Neural crest cell (in vitro differentiated cells): ENCODE data around the gene FBRSL1. TPM values are rescaled to one million over a fixed set of nuclear protein-coding genes. Genes with fewer than 3 reads are reported as not detected.
A peak's percentile ranks its signal among the peaks of the same experiment; 100 is the strongest.

Source experiments
- DNase-seq: peaks from one replicate; pipeline ENCODE4 v3.0.0; 2021; ENCODE audit warnings: low read depth, mixed read lengths, low spot score
- H3K27ac Mint-ChIP-seq: one replicate; pipeline ENCODE4 v1.8.0; 2021; ENCODE audit warnings: mild to moderate bottlenecking, mixed read lengths; ENCODE audit not compliant: unreplicated experiment
- H3K27me3 Mint-ChIP-seq: 2 replicates; pipeline ENCODE4 v1.8.0; 2021; ENCODE audit warnings: low read depth, mild to moderate bottlenecking, mixed read lengths
- H3K36me3 Mint-ChIP-seq: 2 replicates; pipeline ENCODE4 v1.8.0; 2021; ENCODE audit warnings: low read depth, mild to moderate bottlenecking, mixed read lengths
- H3K4me1 Mint-ChIP-seq: 2 replicates; pipeline ENCODE4 v1.8.0; 2021; ENCODE audit warnings: mixed read lengths
- H3K4me3 Mint-ChIP-seq: one replicate; pipeline ENCODE4 v1.8.0; 2021; ENCODE audit warnings: mild to moderate bottlenecking, mixed read lengths
- H3K9me3 Mint-ChIP-seq: 2 replicates; pipeline ENCODE4 v1.8.0; 2021; ENCODE audit warnings: mixed read lengths
- total RNA-seq: library from RNA; stranded (reverse); gene quantifications from 2 replicates; pipeline ENCODE4 v1.2.1, GENCODE V29; 2021
- TF ChIP-seq, protein P1 (sequence below): fragments of 200-600 bp; sonication (generic); conservative IDR thresholded peaks from 2 replicates; pipeline ENCODE4 v1.5.0; 2021; ENCODE audit warnings: antibody characterized with exemption, mild to moderate bottlenecking

The FBRSL1 gene
- total RNA-seq, 1 donor from 2014 or later = 118 TPM

DNA sequence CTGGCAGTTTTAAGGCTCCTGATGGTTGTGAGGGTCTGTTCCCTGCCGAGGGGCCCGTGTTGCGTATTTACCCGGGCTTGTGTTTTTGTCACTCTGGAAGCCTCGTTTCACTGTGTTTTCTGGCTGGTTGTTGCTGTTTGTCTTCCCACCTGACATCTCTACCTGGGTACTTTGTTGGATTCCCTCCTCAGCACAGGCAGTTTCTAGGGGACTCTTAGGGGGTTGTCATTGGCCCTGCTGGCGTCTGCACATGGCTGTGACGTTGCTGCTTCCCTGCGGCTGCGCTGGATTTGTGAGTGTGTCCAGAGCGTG is 6.4 kb downstream of the FBRSL1 start:
- Mint-ChIP-seq H3K4me1 (peaks cover 19% of the 10 kb centered on the region), H3K36me3 (no peaks in the 10 kb centered on the region), H3K4me3 (peak overlapping the region; percentile 75), H3K27ac (peak overlapping the region; percentile 75), H3K9me3 (no peaks in the 10 kb centered on the region), H3K27me3 (no peaks in the 10 kb centered on the region)
- TF ChIP-seq, protein P1, sequence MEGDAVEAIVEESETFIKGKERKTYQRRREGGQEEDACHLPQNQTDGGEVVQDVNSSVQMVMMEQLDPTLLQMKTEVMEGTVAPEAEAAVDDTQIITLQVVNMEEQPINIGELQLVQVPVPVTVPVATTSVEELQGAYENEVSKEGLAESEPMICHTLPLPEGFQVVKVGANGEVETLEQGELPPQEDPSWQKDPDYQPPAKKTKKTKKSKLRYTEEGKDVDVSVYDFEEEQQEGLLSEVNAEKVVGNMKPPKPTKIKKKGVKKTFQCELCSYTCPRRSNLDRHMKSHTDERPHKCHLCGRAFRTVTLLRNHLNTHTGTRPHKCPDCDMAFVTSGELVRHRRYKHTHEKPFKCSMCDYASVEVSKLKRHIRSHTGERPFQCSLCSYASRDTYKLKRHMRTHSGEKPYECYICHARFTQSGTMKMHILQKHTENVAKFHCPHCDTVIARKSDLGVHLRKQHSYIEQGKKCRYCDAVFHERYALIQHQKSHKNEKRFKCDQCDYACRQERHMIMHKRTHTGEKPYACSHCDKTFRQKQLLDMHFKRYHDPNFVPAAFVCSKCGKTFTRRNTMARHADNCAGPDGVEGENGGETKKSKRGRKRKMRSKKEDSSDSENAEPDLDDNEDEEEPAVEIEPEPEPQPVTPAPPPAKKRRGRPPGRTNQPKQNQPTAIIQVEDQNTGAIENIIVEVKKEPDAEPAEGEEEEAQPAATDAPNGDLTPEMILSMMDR = no peak
- DNase-seq = no peak

DNA sequence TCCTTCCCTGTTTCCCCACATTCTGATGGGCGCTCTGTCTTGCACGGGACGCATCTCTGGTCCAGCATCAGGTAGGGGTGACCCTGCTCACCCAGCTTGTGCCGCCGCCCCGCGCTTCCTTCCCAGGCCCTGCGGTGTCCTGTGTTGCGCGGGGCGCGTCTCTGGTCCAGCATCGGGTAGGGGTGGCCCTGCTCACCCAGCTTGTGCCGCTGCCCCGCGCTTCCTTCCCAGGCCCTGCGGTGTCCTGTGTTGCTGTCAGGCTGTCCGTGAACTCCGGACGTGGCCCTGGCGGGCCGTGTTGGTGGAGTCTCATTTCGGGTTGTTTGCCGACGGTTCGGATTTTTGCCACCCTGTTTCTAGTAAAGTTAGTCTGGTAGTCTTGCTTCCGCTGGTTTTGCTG is 6.8 kb downstream of the FBRSL1 start:
- no peaks in the 10 kb centered on the region for H3K36me3 Mint-ChIP-seq
- H3K27me3 Mint-ChIP-seq = no peaks in the 10 kb centered on the region
- TF ChIP-seq, protein P1 = no peak
- H3K4me1 Mint-ChIP-seq = peaks cover 18% of the 10 kb centered on the region
- no peak for DNase-seq
- peak overlapping the region; percentile 54 for H3K27ac Mint-ChIP-seq
- H3K9me3 Mint-ChIP-seq = no peaks in the 10 kb centered on the region
- H3K4me3 Mint-ChIP-seq = peak overlapping the region; percentile 70

DNA sequence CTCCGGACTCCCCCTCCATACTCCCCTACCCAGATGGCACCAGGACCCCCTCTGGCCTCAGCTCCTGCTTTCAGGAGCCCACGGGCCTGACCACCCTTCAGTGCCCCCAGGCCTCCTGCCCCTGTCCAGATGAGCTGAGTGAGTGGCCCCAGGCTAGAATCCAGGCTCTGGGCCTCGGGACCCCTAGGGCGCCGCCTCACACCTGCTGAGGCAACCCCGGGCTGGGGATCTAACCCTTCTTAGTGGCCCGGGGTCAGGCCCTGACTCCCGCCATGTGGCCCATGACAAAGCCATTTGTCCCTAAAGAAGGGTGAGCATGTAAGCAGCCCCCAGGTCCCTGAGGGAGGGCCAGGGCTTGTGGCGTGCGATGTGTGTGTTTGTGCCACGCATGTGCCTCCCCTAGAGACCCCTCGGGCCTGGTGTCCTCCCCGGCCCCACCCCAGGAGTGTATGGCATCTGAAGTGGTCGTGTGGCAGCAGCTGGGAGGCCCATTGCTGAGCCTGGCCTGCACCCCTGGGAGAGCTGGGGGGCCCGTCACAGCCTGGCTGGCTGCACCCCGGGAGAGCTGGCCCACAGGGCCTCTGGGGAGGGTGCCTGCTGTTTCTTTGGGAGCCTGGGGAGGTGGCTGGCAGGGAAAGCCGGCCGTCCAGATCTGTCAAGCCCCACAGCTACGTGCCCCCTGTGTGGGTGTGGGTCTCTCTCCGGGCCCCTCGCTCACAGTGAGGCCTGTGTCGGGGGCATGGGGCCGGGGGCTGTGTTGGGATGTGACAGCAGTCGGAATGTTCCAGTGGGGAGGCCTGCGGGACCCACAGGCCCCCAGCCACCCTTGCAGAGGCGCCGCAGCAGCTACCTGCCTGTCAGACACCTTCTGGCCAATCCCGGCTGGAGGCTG is 7.8 kb downstream of the FBRSL1 start:
- H3K36me3 Mint-ChIP-seq = no peaks in the 10 kb centered on the region
- TF ChIP-seq, protein P1 = no peak
- no peak for DNase-seq
- no peak overlapping the region for H3K4me3 Mint-ChIP-seq
- no peaks in the 10 kb centered on the region for H3K9me3 Mint-ChIP-seq
- H3K27me3 Mint-ChIP-seq = no peaks in the 10 kb centered on the region
- H3K4me1 Mint-ChIP-seq = peaks cover 14% of the 10 kb centered on the region
- H3K27ac Mint-ChIP-seq = no peak overlapping the region

DNA sequence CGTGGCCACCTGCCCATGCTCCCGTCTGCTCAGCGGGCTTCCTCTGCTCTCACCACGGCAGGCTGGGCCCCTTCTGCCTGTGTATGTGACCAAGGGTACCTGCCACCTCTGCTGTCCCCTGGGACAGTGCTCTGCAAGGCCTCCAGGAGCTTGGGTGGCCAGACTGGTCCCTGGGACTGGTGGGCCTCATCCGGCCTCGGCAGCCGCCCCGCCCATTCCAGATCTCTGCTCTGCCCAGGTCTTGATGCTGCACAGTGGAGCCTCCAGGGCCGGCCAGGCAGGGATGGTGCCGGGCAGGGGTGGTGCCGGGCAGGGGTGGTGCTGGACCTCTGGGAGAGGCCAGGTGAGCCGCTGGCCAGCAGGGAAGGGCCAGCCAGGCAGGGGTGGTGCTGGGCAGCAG is 9.0 kb downstream of the FBRSL1 start:
- no peak overlapping the region for H3K27ac Mint-ChIP-seq
- H3K9me3 Mint-ChIP-seq = no peaks in the 10 kb centered on the region
- H3K36me3 Mint-ChIP-seq = no peaks in the 10 kb centered on the region
- H3K27me3 Mint-ChIP-seq = no peaks in the 10 kb centered on the region
- no peak for DNase-seq
- peaks cover 14% of the 10 kb centered on the region for H3K4me1 Mint-ChIP-seq
- H3K4me3 Mint-ChIP-seq = no peak overlapping the region
- TF ChIP-seq, protein P1 = no peak

DNA sequence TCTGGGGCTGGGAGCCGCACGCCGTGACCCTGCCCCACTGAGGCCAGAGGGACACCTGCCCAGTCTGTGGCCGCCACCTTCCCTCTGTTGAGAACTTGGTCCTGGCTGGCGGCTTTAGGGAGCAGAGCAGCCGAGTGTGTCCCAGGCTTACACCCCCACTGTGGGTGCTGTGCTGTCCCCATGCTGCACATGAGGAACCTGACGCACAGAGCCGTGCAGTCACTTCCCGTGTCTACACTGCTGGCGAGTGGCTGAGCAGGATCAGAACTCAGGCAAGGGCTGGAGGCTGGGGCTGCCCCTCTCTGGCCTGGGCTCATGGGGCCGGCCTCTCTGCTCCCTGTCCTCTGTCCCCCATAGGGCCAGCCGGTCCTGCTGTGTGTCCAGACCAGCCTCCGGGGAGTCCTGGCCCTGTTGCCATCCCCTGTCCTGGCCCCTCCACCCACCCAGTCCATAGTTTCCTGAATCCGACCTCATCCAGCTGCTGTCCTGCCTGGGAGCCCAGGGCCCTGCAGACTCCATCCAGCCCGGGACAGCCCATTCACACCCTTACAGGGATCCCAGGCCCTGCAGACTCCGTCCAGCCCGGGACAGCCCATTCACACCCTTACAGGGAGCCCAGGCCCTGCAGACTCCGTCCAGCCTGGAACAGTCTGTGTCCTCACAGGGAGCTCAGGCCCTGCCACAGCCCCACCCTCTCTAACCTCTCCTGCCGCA is 10.3 kb downstream of the FBRSL1 start:
- peaks cover 15% of the 10 kb centered on the region for H3K4me1 Mint-ChIP-seq
- H3K4me3 Mint-ChIP-seq = peak overlapping the region; percentile 41
- H3K27me3 Mint-ChIP-seq = no peaks in the 10 kb centered on the region
- peak overlapping the region; percentile 50 for H3K27ac Mint-ChIP-seq
- H3K9me3 Mint-ChIP-seq = no peaks in the 10 kb centered on the region
- TF ChIP-seq, protein P1 = no peak
- DNase-seq = no peak
- no peaks in the 10 kb centered on the region for H3K36me3 Mint-ChIP-seq
